Activated naive CD8-positive, alpha-beta T cell treated with anti-CD3 and anti-CD28 coated beads for 36 hours (primary cell): ENCODE measurements around the gene SIGLEC7. TPM values are rescaled to one million over a fixed set of nuclear protein-coding genes. Genes with fewer than 3 reads are reported as not detected.

Source experiments
- DNase-seq: peaks from one replicate; pipeline ENCODE4 v3.0.0; 2021
- H3K27ac Mint-ChIP-seq: one replicate; pipeline ENCODE4 v1.8.0; 2022; ENCODE audit warnings: mild to moderate bottlenecking, moderate library complexity, mixed read lengths
- H3K27me3 Mint-ChIP-seq: one replicate; pipeline ENCODE4 v1.8.0; 2022; ENCODE audit warnings: mild to moderate bottlenecking, mixed read lengths
- H3K36me3 Mint-ChIP-seq: one replicate; pipeline ENCODE4 v1.8.0; 2021; ENCODE audit warnings: mild to moderate bottlenecking, mixed read lengths
- H3K4me1 Mint-ChIP-seq: one replicate; pipeline ENCODE4 v1.8.0; 2021; ENCODE audit warnings: mixed read lengths
- H3K4me3 Mint-ChIP-seq: one replicate; pipeline ENCODE4 v1.8.0; 2022; ENCODE audit warnings: mild to moderate bottlenecking, moderate library complexity, mixed read lengths
- H3K9me3 Mint-ChIP-seq: one replicate; pipeline ENCODE4 v1.8.0; 2022; ENCODE audit warnings: mixed read lengths
- total RNA-seq, 2 experiments: library from RNA; stranded (reverse); gene quantifications; one replicate each; pipeline ENCODE4 v1.2.3, GENCODE V29; 2021

Gene SIGLEC7
- total RNA-seq, 2 experiments from 2014 or later: not detected

DNA sequence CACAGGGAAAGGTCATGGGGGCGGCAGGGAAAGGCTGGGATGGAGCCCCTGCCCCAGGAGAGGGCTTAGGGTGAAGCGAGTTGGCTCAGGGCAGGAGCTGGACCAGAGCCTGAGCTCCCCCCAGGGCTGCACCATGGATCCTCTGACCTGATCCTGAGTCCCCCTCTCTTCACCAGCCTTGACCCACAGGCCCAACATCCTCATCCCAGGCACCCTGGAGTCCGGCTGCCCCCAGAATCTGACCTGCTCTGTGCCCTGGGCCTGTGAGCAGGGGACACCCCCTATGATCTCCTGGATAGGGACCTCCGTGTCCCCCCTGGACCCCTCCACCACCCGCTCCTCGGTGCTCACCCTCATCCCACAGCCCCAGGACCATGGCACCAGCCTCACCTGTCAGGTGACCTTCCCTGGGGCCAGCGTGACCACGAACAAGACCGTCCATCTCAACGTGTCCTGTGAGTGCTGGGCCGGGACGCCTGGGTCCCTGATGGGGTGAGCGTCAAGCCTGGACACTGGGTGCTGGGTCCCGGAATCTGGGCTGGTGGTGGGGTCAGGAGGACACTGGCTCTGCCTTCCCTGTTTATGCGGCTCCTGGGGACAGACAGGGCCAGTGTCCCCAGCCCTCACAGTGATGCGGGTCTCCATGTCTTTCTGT lies 16.6 kb upstream of the SIGLEC7 start:
- H3K9me3 Mint-ChIP-seq: no peaks in the 10 kb centered on the region
- no peak for DNase-seq
- H3K4me3 Mint-ChIP-seq: no peak overlapping the region
- peaks cover 68% of the 10 kb centered on the region for H3K4me1 Mint-ChIP-seq
- H3K27ac Mint-ChIP-seq: peak overlapping the region; percentile 84
- no peaks in the 10 kb centered on the region for H3K36me3 Mint-ChIP-seq
- H3K27me3 Mint-ChIP-seq: no peaks in the 10 kb centered on the region

DNA sequence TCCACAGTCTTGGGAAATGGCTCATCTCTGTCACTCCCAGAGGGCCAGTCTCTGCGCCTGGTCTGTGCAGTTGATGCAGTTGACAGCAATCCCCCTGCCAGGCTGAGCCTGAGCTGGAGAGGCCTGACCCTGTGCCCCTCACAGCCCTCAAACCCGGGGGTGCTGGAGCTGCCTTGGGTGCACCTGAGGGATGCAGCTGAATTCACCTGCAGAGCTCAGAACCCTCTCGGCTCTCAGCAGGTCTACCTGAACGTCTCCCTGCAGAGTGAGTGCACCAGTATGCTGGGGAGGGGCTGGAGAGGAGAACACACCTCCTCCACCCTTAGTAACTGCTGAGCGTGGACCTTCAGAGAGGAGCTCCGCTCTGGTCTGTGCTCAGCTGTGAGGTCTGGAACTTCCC lies 15.1 kb upstream of the SIGLEC7 start:
- no peak overlapping the region for H3K4me3 Mint-ChIP-seq
- no peak overlapping the region for H3K27ac Mint-ChIP-seq
- H3K36me3 Mint-ChIP-seq: peaks cover 2% of the 10 kb centered on the region
- no peaks in the 10 kb centered on the region for H3K9me3 Mint-ChIP-seq
- H3K27me3 Mint-ChIP-seq: no peaks in the 10 kb centered on the region
- DNase-seq: no peak
- H3K4me1 Mint-ChIP-seq: peaks cover 75% of the 10 kb centered on the region

DNA sequence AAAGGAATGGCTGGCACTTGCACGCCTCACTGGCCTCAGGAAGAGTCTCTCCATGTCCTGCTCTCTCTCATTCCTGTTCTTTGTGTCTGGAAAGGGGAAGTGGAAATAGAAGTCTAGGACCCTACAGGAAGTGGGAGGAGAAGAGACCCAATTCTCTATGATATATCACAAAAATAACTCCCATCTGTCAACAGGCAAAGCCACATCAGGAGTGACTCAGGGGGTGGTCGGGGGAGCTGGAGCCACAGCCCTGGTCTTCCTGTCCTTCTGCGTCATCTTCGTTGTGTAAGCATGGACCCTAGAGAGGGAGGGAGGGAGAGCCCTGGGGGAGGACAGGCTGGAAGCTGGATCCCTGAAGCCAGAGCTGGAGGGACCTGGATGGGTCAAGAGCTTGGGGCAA lies 14.3 kb upstream of the SIGLEC7 start:
- H3K27ac Mint-ChIP-seq: peak overlapping the region; percentile 38
- no peak for DNase-seq

DNA sequence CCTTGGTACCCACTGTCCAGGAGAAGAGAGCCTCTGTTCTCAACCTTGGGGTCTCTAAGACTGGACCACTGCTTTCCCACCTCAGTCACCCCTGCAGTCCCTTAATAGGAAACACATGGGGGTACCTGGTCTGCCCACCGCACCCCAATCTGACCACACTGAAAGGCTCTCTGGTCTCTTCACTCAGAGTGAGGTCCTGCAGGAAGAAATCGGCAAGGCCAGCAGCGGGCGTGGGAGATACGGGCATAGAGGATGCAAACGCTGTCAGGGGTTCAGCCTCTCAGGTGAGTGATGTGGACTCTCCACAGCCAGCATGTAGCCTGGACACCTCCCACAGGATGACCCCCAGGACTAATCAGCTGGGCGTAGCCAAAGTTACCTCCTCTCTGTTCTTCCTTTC lies 13.9 kb upstream of the SIGLEC7 start:
- no peak for DNase-seq
- H3K4me1 Mint-ChIP-seq: peaks cover 72% of the 10 kb centered on the region
- H3K27ac Mint-ChIP-seq: peak overlapping the region; percentile 21
- no peak overlapping the region for H3K4me3 Mint-ChIP-seq
- H3K9me3 Mint-ChIP-seq: no peaks in the 10 kb centered on the region
- no peaks in the 10 kb centered on the region for H3K27me3 Mint-ChIP-seq
- peaks cover 2% of the 10 kb centered on the region for H3K36me3 Mint-ChIP-seq

More for the DNA sequence above, 14.3 kb upstream of the SIGLEC7 start:
- H3K36me3 Mint-ChIP-seq: peaks cover 2% of the 10 kb centered on the region
- peaks cover 76% of the 10 kb centered on the region for H3K4me1 Mint-ChIP-seq
- no peak overlapping the region for H3K4me3 Mint-ChIP-seq
- no peaks in the 10 kb centered on the region for H3K9me3 Mint-ChIP-seq
- H3K27me3 Mint-ChIP-seq: no peaks in the 10 kb centered on the region

DNA sequence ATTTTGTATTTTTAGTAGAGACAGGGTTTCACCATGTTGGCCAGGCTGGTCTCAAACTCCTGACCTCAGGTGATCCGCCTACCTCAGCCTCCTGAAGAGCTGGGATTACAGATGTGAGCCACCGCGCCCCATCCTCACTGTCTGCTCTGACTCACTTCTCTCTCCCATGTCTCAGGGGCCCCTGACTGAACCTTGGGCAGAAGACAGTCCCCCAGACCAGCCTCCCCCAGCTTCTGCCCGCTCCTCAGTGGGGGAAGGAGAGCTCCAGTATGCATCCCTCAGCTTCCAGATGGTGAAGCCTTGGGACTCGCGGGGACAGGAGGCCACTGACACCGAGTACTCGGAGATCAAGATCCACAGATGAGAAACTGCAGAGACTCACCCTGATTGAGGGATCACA lies 12.4 kb upstream of the SIGLEC7 start:
- Mint-ChIP-seq H3K27ac (no peak overlapping the region), H3K36me3 (peaks cover 3% of the 10 kb centered on the region), H3K9me3 (no peaks in the 10 kb centered on the region), H3K4me3 (no peak overlapping the region), H3K27me3 (no peaks in the 10 kb centered on the region), H3K4me1 (peaks cover 57% of the 10 kb centered on the region)
- no peak for DNase-seq

DNA sequence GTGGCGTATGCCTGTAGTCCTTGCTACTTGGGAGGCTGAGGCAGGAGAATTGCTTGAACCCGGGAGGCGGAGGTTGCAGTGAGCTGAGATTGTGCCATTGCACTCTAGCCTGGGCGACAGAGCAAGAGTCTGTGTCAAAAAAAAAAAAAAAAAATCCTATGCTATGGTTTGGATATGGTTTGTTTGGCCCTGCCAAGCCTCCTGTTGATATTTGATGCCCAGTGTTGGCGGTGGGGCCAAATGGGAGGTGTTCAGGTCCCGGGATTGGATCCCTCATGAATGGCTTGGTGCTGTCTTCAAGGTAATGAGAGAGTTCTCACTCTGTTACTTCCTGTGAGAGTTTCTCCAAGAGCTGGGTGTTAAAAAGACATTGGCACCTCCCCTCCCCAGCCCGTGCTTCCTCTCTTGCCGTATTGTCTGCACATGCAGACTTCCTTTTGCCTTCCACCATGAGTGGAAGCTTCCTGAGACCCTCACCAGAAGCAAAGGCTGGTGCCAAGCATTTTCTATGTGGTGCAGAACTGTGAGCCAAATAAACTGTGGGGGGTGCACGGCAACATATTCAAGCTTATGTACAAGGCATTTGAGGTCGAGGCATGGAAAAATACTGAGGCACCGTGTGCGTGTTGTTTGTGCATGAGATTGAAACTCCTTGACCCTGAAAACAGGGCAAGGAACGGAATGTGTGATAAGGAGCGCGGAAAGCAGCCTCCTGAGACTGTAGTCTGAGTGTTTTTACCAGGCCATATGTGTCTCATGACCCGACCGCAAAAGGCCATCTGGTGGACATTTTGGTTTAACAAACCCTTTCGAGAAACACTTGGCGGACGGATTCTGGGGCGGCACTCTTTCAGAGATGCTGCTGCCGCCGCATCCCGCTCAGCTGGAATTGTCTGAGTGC lies 10.1 kb upstream of the SIGLEC7 start:
- Mint-ChIP-seq H3K4me3 (peak overlapping the region; percentile 49), H3K27ac (peak overlapping the region; percentile 91)

DNA sequence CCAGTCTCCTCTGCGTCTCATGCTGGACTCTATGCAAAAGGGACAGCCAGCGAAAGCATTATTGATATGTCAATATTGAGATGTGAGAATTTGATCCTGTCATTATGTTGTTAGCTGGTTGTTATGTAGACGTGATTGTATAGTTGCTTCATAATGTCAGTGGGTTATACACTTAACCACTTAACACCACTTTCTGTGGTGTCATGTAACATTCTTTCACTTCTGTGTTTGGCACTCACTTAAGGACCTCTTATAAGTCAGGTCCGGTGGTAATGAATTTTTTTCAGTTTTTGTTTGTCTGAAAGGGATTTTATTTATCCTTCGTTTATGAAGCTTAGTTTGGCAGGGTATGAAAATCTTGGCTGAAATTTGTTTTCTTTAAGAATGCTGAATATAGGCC lies 7.1 kb upstream of the SIGLEC7 start:
- H3K9me3 Mint-ChIP-seq: peaks cover 3% of the 10 kb centered on the region
- peaks cover 41% of the 10 kb centered on the region for H3K4me1 Mint-ChIP-seq
- no peak for DNase-seq
- H3K27me3 Mint-ChIP-seq: no peaks in the 10 kb centered on the region
- no peak overlapping the region for H3K4me3 Mint-ChIP-seq
- no peak overlapping the region for H3K27ac Mint-ChIP-seq
- peaks cover 3% of the 10 kb centered on the region for H3K36me3 Mint-ChIP-seq

More for the DNA sequence above, 10.1 kb upstream of the SIGLEC7 start:
- Mint-ChIP-seq H3K9me3 (peaks cover 3% of the 10 kb centered on the region), H3K36me3 (peaks cover 3% of the 10 kb centered on the region), H3K4me1 (peaks cover 58% of the 10 kb centered on the region), H3K27me3 (no peaks in the 10 kb centered on the region)
- DNase-seq: peak; percentile 33

DNA sequence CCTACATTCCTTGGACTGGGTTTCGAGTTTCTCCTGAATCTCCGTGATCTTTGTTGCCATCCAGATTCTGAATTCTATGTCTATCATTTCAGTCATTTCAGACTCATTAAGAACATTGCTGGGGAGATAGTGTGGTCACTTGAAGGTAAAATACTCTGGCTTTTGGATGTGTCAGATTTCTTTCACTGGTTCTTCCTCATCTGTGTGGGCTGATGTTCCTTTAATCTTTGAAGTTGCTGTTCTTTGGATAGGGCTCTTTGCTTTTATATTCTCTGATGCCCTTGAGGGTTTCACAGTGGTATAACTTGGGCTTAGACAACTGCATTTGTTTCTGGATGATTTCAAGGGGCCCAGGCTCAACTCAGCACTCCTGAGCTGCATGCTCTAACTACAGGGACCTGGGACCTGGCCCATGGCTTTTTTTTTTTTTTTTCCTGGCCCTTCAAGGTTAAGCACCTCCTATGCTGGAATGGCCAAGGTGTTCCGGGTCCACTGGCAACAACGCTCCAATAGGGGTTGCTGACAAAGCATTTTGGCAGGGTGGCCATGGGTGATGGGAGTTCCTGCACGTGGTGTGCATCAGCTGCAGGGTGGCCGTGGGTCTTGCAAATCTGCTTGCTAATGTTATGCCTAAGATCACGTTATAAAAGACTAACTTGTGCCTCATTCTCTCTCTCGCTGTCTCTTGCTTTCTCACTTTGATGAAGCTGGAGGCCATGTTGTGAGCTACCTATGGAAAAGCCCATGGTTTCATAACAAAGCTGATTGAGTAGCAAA lies 5.9 kb upstream of the SIGLEC7 start:
- peaks cover 3% of the 10 kb centered on the region for H3K36me3 Mint-ChIP-seq

DNA sequence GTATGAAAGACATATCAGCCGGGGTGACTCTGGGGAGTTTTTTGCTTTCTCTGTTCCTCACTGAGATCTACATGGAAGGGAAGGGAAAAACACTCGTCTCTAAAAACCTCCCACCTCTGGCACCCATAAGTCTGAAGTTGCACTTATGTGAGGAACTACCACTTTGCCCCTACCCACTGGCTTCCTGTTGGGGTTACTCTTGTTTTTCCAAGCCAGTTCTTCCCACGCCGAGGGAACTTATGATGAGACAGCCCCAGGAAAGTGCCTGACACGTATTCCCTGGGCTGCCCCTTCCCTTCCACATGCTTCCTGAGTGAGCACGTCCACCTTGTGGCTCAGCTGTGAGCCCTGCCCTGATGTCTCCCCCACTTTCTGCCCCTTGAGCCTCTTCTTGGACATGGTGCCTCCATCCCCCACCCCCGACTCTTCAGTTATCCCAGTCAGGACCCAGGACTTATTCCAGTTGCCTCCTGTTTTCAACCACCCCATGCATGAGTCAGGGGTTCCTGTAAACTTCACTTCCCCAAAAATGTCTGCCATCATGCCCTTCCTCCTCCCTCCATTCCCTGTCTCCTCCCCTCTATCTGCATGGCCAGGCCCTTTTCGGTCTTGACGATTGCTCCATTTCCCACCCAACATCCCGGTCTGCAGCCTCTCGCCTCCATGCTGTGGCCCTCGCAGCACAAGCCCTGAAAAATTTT lies 5.1 kb upstream of the SIGLEC7 start:
- Mint-ChIP-seq H3K36me3 (peaks cover 2% of the 10 kb centered on the region), H3K27ac (peak overlapping the region; percentile 57), H3K4me3 (peak overlapping the region; percentile 7), H3K9me3 (peaks cover 3% of the 10 kb centered on the region), H3K4me1 (peaks cover 30% of the 10 kb centered on the region), H3K27me3 (no peaks in the 10 kb centered on the region)
- DNase-seq: no peak

More for the DNA sequence above, 5.9 kb upstream of the SIGLEC7 start:
- H3K27ac Mint-ChIP-seq: peak overlapping the region; percentile 57
- no peak overlapping the region for H3K4me3 Mint-ChIP-seq
- no peak for DNase-seq
- peaks cover 3% of the 10 kb centered on the region for H3K9me3 Mint-ChIP-seq
- H3K27me3 Mint-ChIP-seq: no peaks in the 10 kb centered on the region
- peaks cover 31% of the 10 kb centered on the region for H3K4me1 Mint-ChIP-seq

DNA sequence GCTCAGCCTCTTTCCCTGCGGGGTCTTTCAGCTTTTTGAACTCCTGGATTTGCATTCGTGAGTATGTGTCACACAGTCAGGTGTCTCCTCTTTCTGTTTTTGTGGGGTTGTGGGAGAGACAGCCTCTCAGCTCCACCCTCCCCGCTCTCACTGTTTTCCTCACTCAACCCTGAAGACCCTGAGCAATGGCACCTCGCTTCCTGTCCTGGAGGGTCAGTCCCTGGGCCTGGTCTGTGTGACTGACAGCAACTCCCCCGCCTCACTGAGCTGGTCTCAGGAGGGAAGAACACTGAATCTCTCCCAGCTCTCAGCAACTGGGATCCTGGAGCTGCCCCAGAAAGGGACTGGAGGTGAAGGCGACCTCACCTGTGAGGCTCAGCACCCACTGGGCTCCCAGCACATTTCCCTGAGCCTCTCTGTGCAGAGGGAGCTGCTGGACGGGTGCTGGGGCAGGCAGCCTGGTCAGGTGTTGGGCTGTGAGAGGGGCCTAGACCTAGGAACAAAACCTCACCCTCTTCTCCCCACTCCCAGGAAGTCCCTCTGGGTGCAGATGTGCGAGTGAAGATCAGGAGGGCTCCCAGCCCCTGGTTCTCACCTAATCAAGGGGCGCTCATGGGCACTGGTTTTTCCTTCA lies 4.2 kb upstream of the SIGLEC7 start:
- no peak for DNase-seq
- peaks cover 2% of the 10 kb centered on the region for H3K36me3 Mint-ChIP-seq
- H3K9me3 Mint-ChIP-seq: peaks cover 3% of the 10 kb centered on the region
- peaks cover 24% of the 10 kb centered on the region for H3K4me1 Mint-ChIP-seq
- no peak overlapping the region for H3K4me3 Mint-ChIP-seq
- H3K27ac Mint-ChIP-seq: no peak overlapping the region
- H3K27me3 Mint-ChIP-seq: no peaks in the 10 kb centered on the region

DNA sequence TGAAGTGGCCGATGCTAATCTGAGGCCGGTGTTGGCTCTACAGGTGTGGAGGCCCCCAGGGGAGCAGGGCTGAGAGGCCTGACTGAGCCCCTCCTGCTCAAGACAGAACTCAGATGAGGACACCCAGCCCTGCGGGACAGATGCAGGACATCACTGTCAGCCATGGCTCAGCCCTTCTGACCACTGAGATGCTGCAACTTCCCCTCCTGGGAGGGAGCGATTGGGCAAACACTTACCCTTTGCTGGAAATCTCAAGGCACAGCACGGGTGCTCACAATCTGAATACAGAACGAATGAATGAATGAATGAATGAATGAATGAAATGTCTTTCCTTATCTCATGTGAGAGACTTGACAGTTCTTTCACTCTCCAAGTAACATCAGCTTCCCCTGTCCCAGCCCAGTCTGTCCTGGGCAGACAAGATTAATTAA lies 3.5 kb upstream of the SIGLEC7 start:
- Mint-ChIP-seq H3K9me3 (peaks cover 3% of the 10 kb centered on the region), H3K4me3 (no peak overlapping the region), H3K36me3 (peaks cover 2% of the 10 kb centered on the region), H3K4me1 (peaks cover 24% of the 10 kb centered on the region), H3K27me3 (no peaks in the 10 kb centered on the region), H3K27ac (no peak overlapping the region)
- DNase-seq: no peak

DNA sequence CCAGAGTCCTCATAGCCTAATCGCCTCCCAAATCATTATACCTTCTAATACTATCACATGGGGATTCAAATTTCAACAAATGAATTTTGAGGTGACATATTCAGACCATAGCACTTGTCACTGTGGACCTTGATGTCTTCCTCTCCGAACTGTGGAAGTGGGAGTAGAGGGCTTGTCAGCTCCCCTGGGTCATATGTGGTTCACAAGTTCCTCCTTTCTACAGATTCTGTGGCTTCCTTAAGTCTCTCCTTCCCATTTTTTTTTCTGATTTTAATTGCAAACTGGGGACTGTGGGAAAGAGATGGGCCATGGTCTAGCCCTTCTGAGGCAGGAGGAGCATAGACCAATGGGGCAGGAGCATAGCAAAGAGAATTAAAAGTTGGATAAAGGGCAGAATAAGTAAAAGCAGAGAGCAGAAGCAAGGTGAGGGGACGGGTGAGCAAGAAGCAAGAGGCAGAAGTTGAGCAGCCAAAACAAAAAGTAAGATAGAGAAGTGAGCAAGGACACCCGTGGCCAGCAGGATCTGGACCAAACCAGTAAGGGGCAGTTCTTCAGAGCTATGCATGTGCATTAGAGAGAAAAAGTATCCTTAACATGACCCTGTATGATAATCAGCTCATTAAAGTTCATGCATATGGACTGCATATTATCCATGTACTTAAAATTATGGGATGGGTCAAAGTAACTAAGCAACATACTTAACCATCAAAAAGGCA lies 2.6 kb upstream of the SIGLEC7 start:
- DNase-seq: no peak
- H3K9me3 Mint-ChIP-seq: peaks cover 3% of the 10 kb centered on the region
- peaks cover 24% of the 10 kb centered on the region for H3K4me1 Mint-ChIP-seq
- peaks cover 2% of the 10 kb centered on the region for H3K36me3 Mint-ChIP-seq
- no peak overlapping the region for H3K27ac Mint-ChIP-seq
- H3K4me3 Mint-ChIP-seq: no peak overlapping the region
- H3K27me3 Mint-ChIP-seq: no peaks in the 10 kb centered on the region

DNA sequence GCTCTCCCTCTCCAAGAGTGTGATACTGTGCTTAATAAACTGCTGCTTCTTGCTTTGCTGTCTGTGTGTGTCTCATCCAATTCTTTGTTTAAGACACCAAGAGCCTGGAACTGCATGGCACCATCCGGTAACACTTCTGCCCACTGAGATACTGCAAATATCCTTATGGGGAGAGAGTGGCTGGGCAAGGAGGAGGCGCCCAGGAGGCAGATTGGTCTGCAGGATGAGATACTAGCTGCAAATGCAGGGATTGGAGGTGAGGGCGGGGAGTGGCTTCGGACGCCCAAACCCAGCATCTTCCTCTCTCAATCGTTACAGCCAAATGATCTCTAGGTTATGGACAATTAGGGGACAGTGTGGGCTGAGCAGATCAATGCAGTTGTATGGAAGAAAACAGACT lies 1.7 kb upstream of the SIGLEC7 start:
- no peaks in the 10 kb centered on the region for H3K27me3 Mint-ChIP-seq
- no peak overlapping the region for H3K27ac Mint-ChIP-seq
- no peak for DNase-seq
- H3K9me3 Mint-ChIP-seq: peaks cover under 1% of the 10 kb centered on the region
- no peak overlapping the region for H3K4me3 Mint-ChIP-seq
- no peaks in the 10 kb centered on the region for H3K36me3 Mint-ChIP-seq
- peaks cover 24% of the 10 kb centered on the region for H3K4me1 Mint-ChIP-seq

DNA sequence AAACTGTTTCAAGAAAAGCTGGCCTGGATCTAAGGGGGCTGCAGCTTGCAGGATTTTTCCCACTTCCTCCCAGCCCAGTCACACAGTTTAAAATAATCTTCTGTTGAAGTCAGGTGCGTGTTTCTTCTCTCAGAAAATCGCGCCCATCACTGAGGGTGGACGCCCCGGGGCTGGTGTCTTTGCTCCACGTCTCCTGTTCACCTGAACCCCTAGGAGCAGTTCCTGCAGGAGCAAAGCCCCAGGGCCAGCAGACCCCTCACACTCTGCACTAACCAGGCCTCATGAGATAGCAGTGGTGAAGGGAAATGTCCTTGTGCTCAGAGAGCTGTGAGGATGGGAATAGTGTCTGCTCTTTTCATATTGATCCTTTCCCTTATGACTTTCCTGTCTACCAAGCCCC lies 920 bp upstream of the SIGLEC7 start:
- H3K4me1 Mint-ChIP-seq: peaks cover 20% of the 10 kb centered on the region
- H3K27ac Mint-ChIP-seq: no peak overlapping the region

More for the DNA sequence above, 920 bp upstream of the SIGLEC7 start:
- no peak overlapping the region for H3K4me3 Mint-ChIP-seq
- no peaks in the 10 kb centered on the region for H3K27me3 Mint-ChIP-seq
- H3K9me3 Mint-ChIP-seq: no peaks in the 10 kb centered on the region
- no peaks in the 10 kb centered on the region for H3K36me3 Mint-ChIP-seq
- no peak for DNase-seq
